Thymus (tissue), 11 donors: ENCODE measurements around the gene MXD1. TPM values are rescaled to one million over a fixed set of nuclear protein-coding genes. Genes with fewer than 3 reads are reported as not detected.

Experiments
- DNase-seq, 9 donors: peaks; one replicate each; pipeline ENCODE4 v3.0.0-alpha.2; 2013; ENCODE audit warnings: low spot score in 9 of 9, low read depth in 6 of 9, missing footprints in 1 of 9
- H3K27ac ChIP-seq, 2 donors: one replicate each; pipeline ENCODE4 v1.5.1; 2013; ENCODE audit warnings: control low read depth in 1 of 2, low read depth in 1 of 2, low read length in 1 of 2, mild to moderate bottlenecking in 1 of 2, moderate library complexity in 1 of 2
- H3K27me3 ChIP-seq, 2 donors: one replicate each; pipeline ENCODE4 v1.5.1; 2013; ENCODE audit warnings: low read length in 1 of 2; ENCODE audit not compliant: control insufficient read depth in 2 of 2, insufficient read depth in 1 of 2
- H3K36me3 ChIP-seq, 2 donors: one replicate each; pipeline ENCODE4 v1.5.1; 2013; ENCODE audit warnings: low read length in 1 of 2, mild to moderate bottlenecking in 1 of 2, moderate library complexity in 1 of 2; ENCODE audit not compliant: control insufficient read depth in 2 of 2, insufficient read depth in 2 of 2
- H3K4me1 ChIP-seq, 2 donors: one replicate each; pipeline ENCODE4 v1.5.1; 2013; ENCODE audit warnings: low read length in 2 of 2; ENCODE audit not compliant: control insufficient read depth in 2 of 2, insufficient read depth in 2 of 2
- H3K4me3 ChIP-seq, 2 donors: one replicate each; pipeline ENCODE4 v1.5.1; 2013; ENCODE audit warnings: low read length in 2 of 2, control low read depth in 1 of 2, mild to moderate bottlenecking in 1 of 2
- H3K9me3 ChIP-seq, 2 donors: one replicate each; pipeline ENCODE4 v1.5.1; 2013; ENCODE audit warnings: low read length in 1 of 2, mild to moderate bottlenecking in 1 of 2; ENCODE audit not compliant: control insufficient read depth in 2 of 2, insufficient read depth in 1 of 2
- WGBS: extraction: QIAGEN DNeasy Blood & Tissue Kit; methylation state at CpG from one replicate; pipeline ENCODE4 v1.1.7; 2013; 5-methylcytosine and 5-hydroxymethylcytosine counted together
- polyA plus RNA-seq: library from polyadenylated mRNA; stranded (reverse); fragments of 200-250 nt; gene quantifications from one replicate; pipeline ENCODE4 v1.2.3, GENCODE V29; 2013
- total RNA-seq: library from RNA; stranded (reverse); fragments of 120-200 nt; gene quantifications from one replicate; pipeline ENCODE4 v1.2.4, GENCODE V29; 2013
- donor health status: healthy.

MXD1 gene
- total and polyA plus RNA-seq, 2 donors: 12.7 to 12.8 TPM

DNA sequence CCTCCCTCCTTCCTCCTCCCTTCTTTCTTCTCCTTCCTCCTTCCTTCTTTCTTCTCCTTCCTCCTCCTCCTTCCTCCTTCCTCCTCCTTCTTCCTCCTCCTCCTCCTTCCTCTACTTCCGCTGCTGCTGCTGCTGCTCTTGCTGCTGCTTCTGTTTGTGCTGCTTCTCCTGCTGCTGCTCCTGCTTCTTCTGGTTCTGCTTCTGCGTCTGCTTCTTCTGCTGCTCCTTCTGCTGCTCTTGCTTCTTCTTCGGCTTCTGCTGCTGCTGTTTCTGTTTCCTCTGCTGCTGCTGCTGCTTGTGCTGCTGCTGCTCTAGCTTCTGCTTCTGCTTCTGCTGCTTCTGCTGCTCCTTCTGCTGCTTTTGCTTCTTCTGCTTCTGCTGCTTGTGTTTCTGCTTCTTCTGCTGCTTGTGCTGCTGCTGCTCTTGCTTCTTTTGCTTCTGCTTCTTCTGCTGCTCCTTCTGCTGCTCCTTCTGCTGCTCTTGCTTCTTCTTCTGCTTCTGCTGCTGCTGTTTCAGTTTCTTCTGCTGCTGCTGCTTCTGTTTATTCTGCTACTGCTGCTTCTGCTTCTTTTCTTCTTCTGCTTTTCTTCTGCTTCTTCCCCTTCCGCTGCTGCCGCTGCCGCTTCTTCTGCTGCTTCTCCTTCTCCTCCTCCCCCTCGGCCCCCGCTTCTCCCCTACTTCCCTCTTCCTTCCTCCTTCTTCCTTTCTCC, 12.5 kb upstream of the MXD1 start:
- H3K36me3 ChIP-seq: peaks cover 33 to 63% of the 10 kb centered on the region in 2 donors
- H3K9me3 ChIP-seq: no peaks in the 10 kb centered on the region
- peak in 2 of 9 donors; percentile 39 to 48 for DNase-seq
- peaks cover 9 to 18% of the 10 kb centered on the region in 2 donors for H3K4me1 ChIP-seq
- WGBS: 36% methylated on average over 8 of the region's 8 CpGs
- H3K27me3 ChIP-seq: no peaks in the 10 kb centered on the region
- peak overlapping the region; percentile 55 to 90 for H3K27ac ChIP-seq
- peak overlapping the region; percentile 20 to 39 for H3K4me3 ChIP-seq

- Histone ChIP-seq H3K9me3 (no peaks in the 10 kb centered on the region), H3K36me3 (peaks cover 17 to 51% of the 10 kb centered on the region in 2 donors), H3K27ac (no peak overlapping the region), H3K4me1 (peaks cover 0 to 9% of the 10 kb centered on the region in 2 donors), H3K4me3 (no peak overlapping the region), H3K27me3 (no peaks in the 10 kb centered on the region)
- DNase-seq: no peak
Observed at GRCh38 chr2:69907216-69907615, 7.7 kb upstream of the MXD1 start.

DNA sequence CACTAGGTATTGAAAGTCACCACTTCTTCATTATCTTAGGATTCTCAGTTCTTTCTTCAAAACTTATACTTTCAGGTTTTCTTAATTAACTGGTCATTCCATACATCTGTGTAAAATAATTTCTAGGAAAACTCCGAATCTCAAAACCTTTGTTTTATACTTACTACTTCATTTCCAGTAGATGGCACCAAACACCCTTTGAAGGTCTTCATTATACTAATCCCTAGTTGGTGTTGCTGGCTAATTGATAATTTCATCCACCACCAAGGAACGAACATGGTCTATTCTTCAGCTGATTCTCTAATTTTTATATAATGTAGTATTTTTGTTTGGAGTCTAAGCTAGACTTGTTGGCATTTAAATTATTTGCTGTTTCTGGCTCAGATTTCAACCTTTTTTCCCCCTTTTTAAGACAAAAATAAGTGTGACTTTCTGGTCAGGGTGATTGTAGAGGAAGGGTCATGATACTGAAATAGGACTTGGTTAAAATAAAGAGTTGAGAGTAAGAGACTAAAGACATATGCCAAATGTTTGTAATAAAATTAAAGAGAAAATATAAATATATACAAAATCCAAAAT, 2.8 kb upstream of the MXD1 start:
- no peak overlapping the region for H3K27ac ChIP-seq
- H3K9me3 ChIP-seq: peaks cover 0 to 3% of the 10 kb centered on the region in 2 donors
- H3K4me3 ChIP-seq: no peak overlapping the region
- WGBS: 16% methylated on average over 2 of the region's 2 CpGs
- H3K36me3 ChIP-seq: peaks cover 15 to 30% of the 10 kb centered on the region in 2 donors
- no peaks in the 10 kb centered on the region for H3K27me3 ChIP-seq
- peaks cover 4 to 6% of the 10 kb centered on the region in 2 donors for H3K4me1 ChIP-seq
- DNase-seq: peak in 5 of 9 donors; percentile 48 to 80 (median 57)

DNA sequence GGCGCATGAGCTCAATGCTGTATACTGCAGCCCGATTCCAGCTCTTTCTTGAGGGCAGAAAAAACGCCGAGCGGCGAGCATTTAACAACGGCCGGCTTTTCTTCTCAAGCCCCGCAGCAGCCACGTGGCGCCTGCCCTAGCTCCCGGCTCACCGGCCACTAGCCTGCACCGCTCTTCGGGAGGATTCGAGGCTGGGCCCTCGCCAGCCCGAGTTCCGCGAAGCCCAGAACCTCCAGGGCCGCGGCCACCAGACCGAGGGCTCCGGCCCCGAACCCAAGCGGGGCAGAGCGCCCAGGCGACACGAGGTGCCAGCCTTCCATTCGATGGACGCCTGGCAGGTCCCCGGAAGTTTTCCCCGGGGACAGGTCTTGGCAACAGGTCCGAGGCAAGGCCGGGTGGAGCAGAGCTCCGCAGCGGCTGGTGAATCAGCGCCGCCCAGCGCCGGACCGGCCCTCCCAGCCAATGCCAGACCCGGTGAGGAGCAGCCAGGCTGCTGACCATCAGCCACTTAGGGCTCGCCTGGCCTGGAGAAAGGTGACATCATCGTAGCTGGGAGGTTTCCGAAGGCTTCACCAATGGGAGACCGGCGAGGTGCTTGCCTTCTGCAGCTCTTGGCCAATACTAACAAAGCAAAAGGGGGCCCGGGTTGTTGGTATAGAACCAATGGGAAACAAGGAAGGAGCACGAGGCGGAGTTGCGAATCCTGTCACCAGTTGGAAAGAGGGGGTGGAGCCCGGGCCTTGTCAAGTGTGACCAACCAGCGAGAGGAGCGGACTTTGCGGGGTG, 552 bp upstream of the MXD1 start:
- Histone ChIP-seq H3K27me3 (no peaks in the 10 kb centered on the region), H3K4me1 (peaks cover 9 to 10% of the 10 kb centered on the region in 2 donors), H3K27ac (peak overlapping the region; percentile 96 to 98), H3K36me3 (peaks cover 6 to 33% of the 10 kb centered on the region in 2 donors), H3K4me3 (peak overlapping the region; percentile 97 to 98), H3K9me3 (peaks cover 0 to 3% of the 10 kb centered on the region in 2 donors)
- peak; percentile 94 to 100 (median 99) for DNase-seq
- WGBS: under 1% methylated on average over 56 of the region's 56 CpGs

- Histone ChIP-seq H3K4me3 (peak overlapping the region; percentile 87 to 97), H3K27ac (peak overlapping the region in 1 of 2 donors; percentile 91), H3K4me1 (peaks cover 9 to 10% of the 10 kb centered on the region in 2 donors)
Observed at GRCh38 chr2:69916106-69916505, 1.2 kb downstream of the MXD1 start.

DNA sequence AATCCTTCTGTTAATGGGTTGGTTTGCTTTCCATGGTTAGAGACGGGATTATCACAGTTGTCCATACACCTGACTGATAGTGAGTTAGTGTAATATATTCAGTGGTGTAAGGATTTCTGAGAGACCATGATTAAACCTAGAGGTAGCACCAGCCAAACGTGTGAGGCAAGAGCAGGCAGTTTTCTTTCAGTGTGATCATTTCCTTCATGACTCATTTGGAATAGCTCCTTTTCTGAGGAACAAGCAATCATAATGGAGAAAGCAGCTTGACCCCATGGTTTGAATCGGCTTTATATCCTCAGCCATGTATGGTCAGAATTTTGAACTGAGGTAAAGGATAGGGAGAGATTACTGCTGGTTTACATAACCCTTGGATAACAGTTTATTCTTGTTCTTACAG, 2.9 kb downstream of the MXD1 start:
- peaks cover 21 to 58% of the 10 kb centered on the region in 2 donors for H3K36me3 ChIP-seq
- H3K4me3 ChIP-seq: peak overlapping the region in 1 of 2 donors; percentile 26
- no peaks in the 10 kb centered on the region for H3K27me3 ChIP-seq
- peak overlapping the region in 1 of 2 donors; percentile 34 for H3K27ac ChIP-seq
- DNase-seq: no peak
- peaks cover 0 to 3% of the 10 kb centered on the region in 2 donors for H3K9me3 ChIP-seq
- H3K4me1 ChIP-seq: peaks cover 9 to 10% of the 10 kb centered on the region in 2 donors
- 93% methylated on average over 3 of the region's 3 CpGs for WGBS

More at GRCh38 chr2:69916106-69916505, 1.2 kb downstream of the MXD1 start:
- H3K9me3 ChIP-seq: peaks cover 0 to 3% of the 10 kb centered on the region in 2 donors
- 55% methylated on average over 2 of the region's 2 CpGs for WGBS
- peak in 2 of 9 donors; percentile 38 to 43 for DNase-seq
- H3K27me3 ChIP-seq: no peaks in the 10 kb centered on the region
- peaks cover 12 to 46% of the 10 kb centered on the region in 2 donors for H3K36me3 ChIP-seq

- Histone ChIP-seq H3K27ac (peak overlapping the region in 1 of 2 donors; percentile 34), H3K36me3 (peaks cover 26 to 60% of the 10 kb centered on the region in 2 donors)
- WGBS: 63% methylated on average over 3 of the region's 3 CpGs
Observed at GRCh38 chr2:69918401-69918800, 3.5 kb downstream of the MXD1 start.

GRCh38 chr2:69923116-69923515, 8.2 kb downstream of the MXD1 start:
- no peak overlapping the region for H3K27ac ChIP-seq
- H3K4me1 ChIP-seq: peaks cover 0 to 7% of the 10 kb centered on the region in 2 donors
- no peaks in the 10 kb centered on the region for H3K27me3 ChIP-seq
- no peak overlapping the region for H3K4me3 ChIP-seq
- no peaks in the 10 kb centered on the region for H3K9me3 ChIP-seq
- peaks cover 23 to 85% of the 10 kb centered on the region in 2 donors for H3K36me3 ChIP-seq
- no peak for DNase-seq
- 99% methylated on average over 3 of the region's 3 CpGs for WGBS

More at GRCh38 chr2:69918401-69918800, 3.5 kb downstream of the MXD1 start:
- peaks cover 10 to 13% of the 10 kb centered on the region in 2 donors for H3K4me1 ChIP-seq
- H3K27me3 ChIP-seq: no peaks in the 10 kb centered on the region
- no peak for DNase-seq
- H3K9me3 ChIP-seq: peaks cover 0 to 3% of the 10 kb centered on the region in 2 donors
- no peak overlapping the region for H3K4me3 ChIP-seq
